ENCODE measurements around the gene IL9R.
"Not testable (repeated sequence)": the region's sequence is repeated elsewhere in the genome, so short reads cannot be mapped to it uniquely, and the experiment has no call there.

IL9R gene

GRCh38 chrX:155995321-155995875 lies 2.1 kb upstream of the IL9R start:
- in situ Hi-C loops (cut with HindIII; ENCODE audit: low sequenced_read_pairs), result no loop called here

GRCh38 chrX:155998116-155998515 lies 620 bp downstream of the IL9R start:
- in situ Hi-C loops (cut with HindIII; ENCODE audit: low sequenced_read_pairs), result no loop called here

- in situ Hi-C loops (cut with HindIII; ENCODE audit: low sequenced_read_pairs), result no loop called here
These were observed 1.4 kb downstream of the IL9R start for GRCh38 chrX:155998761-155999510.

GRCh38 chrX:155999751-156000150 lies 2.3 kb downstream of the IL9R start:
- in situ Hi-C loops (cut with HindIII; ENCODE audit: low sequenced_read_pairs), result not testable (repeated sequence)

GRCh38 chrX:156000361-156000926 lies 2.9 kb downstream of the IL9R start:
- in situ Hi-C loops (cut with HindIII; ENCODE audit: low sequenced_read_pairs), result no loop called here

GRCh38 chrX:156001001-156001666 lies 3.6 kb downstream of the IL9R start:
- in situ Hi-C loops (cut with HindIII; ENCODE audit: low sequenced_read_pairs), result no loop called here

GRCh38 chrX:156001667-156002021 lies 4.1 kb downstream of the IL9R start:
- in situ Hi-C loops (cut with HindIII; ENCODE audit: low sequenced_read_pairs), result no loop called here

- in situ Hi-C loops (cut with HindIII; ENCODE audit: low sequenced_read_pairs), result no loop called here
These were observed 5.0 kb downstream of the IL9R start for GRCh38 chrX:156002507-156002906.

- in situ Hi-C loops (cut with HindIII; ENCODE audit: low sequenced_read_pairs), result no loop called here
These were observed 6.1 kb downstream of the IL9R start for GRCh38 chrX:156003486-156004185.

GRCh38 chrX:156004256-156004655 lies 6.8 kb downstream of the IL9R start:
- in situ Hi-C loops (cut with HindIII; ENCODE audit: low sequenced_read_pairs), result no loop called here

- in situ Hi-C loops (cut with HindIII; ENCODE audit: low sequenced_read_pairs), result no loop called here
These were observed 7.2 kb downstream of the IL9R start for GRCh38 chrX:156004740-156005139.

GRCh38 chrX:156005144-156005543 lies 7.6 kb downstream of the IL9R start:
- in situ Hi-C loops (cut with HindIII; ENCODE audit: low sequenced_read_pairs), result no loop called here

- in situ Hi-C loops (cut with HindIII; ENCODE audit: low sequenced_read_pairs), result not testable (repeated sequence)
These were observed 9.0 kb downstream of the IL9R start for GRCh38 chrX:156006468-156006867.

GRCh38 chrX:156008379-156008778 lies 10.9 kb downstream of the IL9R start:
- in situ Hi-C loops (cut with HindIII; ENCODE audit: low sequenced_read_pairs), result not testable (repeated sequence)

GRCh38 chrX:156008915-156009314 lies 11.4 kb downstream of the IL9R start:
- in situ Hi-C loops (cut with HindIII; ENCODE audit: low sequenced_read_pairs), result no loop called here

GRCh38 chrX:156009691-156010090 lies 12.2 kb downstream of the IL9R start:
- in situ Hi-C loops (cut with HindIII; ENCODE audit: low sequenced_read_pairs), result not testable (repeated sequence)

- in situ Hi-C loops (cut with HindIII; ENCODE audit: low sequenced_read_pairs), result not testable (repeated sequence)
These were observed 15.9 kb downstream of the IL9R start for GRCh38 chrX:156013286-156013953.

GRCh38 chrX:156019846-156020245 lies 22.4 kb downstream of the IL9R start:
- in situ Hi-C loops (cut with HindIII; ENCODE audit: low sequenced_read_pairs), result not testable (repeated sequence)

- in situ Hi-C loops (cut with HindIII; ENCODE audit: low sequenced_read_pairs), result not testable (repeated sequence)
These were observed 25.5 kb downstream of the IL9R start for GRCh38 chrX:156023002-156023401.

GRCh38 chrX:156024949-156025492 lies 27.5 kb downstream of the IL9R start:
- in situ Hi-C loops (cut with HindIII; ENCODE audit: low sequenced_read_pairs), result not testable (repeated sequence)
